ENCODE data around the gene RBM20.

DNA sequence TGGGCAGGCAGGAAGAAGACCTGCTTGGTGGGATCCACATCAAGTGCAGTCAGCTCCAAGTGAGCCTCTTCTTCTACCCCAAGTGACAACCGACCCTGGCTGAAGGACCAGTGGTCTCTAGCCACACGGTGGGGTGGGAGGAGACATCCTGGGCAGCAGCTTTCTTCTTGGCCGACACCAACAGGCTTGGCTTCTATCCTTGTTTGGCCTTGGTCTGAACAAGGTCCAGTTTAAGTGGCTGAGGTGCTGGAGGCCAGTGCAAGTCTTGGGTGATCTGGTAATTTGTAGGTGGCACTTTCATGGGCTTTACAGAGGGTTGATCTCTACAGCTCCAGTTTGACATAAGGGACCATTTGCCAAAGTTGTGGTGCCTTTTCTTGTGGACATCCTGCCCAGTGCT, 164.0 kb downstream of the RBM20 start:
- TF ChIP-seq, protein P1, sequence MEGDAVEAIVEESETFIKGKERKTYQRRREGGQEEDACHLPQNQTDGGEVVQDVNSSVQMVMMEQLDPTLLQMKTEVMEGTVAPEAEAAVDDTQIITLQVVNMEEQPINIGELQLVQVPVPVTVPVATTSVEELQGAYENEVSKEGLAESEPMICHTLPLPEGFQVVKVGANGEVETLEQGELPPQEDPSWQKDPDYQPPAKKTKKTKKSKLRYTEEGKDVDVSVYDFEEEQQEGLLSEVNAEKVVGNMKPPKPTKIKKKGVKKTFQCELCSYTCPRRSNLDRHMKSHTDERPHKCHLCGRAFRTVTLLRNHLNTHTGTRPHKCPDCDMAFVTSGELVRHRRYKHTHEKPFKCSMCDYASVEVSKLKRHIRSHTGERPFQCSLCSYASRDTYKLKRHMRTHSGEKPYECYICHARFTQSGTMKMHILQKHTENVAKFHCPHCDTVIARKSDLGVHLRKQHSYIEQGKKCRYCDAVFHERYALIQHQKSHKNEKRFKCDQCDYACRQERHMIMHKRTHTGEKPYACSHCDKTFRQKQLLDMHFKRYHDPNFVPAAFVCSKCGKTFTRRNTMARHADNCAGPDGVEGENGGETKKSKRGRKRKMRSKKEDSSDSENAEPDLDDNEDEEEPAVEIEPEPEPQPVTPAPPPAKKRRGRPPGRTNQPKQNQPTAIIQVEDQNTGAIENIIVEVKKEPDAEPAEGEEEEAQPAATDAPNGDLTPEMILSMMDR (IDR thresholded peaks at IDR 0.05), result no peak
- TF ChIP-seq POLR2A (IDR thresholded peaks at IDR 0.05), result no peak
